CD4-positive, alpha-beta T cell treated with Interleukin-15 for 4 hours (primary cell): ENCODE data around the gene CHTOP.
"Not testable (repeated sequence)": the region's sequence is repeated elsewhere in the genome, so short reads cannot be mapped to it uniquely, and the experiment has no call there.

Experiments
- DNase-seq: peaks from one replicate; pipeline ENCODE4 v3.0.0-alpha.2; 2020; ENCODE audit warnings: low spot score

Gene CHTOP, protein sequence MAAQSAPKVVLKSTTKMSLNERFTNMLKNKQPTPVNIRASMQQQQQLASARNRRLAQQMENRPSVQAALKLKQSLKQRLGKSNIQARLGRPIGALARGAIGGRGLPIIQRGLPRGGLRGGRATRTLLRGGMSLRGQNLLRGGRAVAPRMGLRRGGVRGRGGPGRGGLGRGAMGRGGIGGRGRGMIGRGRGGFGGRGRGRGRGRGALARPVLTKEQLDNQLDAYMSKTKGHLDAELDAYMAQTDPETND

DNA sequence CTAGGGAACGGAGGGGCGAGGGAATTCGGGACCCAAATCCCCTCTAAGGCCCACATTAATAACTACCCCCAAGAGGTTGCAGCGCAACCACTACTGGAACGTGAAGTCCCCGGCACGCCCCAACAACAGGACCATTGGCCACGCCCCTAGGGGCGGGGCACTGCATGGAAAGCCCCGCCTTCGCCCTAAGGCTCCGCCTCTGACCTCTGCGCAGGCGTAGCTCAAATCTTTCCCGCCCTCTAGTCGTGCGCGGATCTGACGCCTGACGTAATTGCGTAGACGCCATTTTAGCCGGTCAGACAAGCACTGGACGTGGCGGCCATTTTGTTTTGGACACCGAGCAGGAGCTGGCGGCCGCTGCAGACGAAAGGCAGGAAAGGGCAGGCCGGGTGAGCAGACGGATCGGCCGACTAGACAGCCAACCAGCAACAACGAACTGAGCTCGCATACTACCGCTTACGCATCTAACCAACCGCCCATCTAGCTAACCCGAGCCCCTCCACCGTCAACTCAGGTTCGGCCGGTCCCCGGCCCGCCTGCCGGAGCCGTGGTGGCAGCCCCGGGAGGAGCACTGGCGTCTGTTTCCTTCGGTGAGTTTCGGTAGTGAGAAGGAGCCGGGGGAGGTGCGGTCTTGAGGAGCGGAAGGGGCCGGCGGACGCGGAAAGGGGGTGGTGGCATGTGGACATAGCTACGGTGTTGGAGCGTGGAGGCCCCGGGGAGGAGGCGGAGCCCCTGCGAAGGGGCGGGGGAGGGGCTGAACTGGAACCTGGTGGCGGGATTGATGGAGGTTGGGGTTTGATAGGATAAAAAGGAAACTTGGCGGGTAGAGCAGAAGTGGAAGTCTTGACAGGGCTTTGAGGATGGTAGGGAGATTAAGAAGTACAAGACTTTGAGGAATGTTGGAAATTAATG, at the start of gene CHTOP:
CHTOP (plus strand) TSS at position 313 of the 912 bp plus-strand sequence. CDS start 2,523 bp downstream, outside the sequence.
- DNase-seq = peak; percentile 95

DNA sequence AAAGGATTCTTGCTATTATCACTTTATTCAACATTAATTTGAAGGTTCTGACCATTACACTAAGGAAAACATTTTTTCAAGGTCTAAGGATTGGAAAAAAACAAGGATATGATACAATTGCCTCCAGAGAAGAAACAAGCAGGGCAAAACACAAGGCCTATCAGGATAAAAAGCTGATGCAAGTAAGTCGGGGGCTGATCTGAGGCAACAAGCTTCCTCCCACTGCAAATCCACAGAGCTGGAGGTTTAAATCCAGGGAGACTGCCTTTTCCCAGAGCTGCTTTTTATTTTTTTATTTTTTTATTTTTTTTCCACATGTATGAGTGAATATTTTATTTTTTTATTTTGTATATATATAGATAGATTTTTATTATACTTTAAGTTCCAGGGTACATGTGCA, 48.9 kb upstream of the CHTOP start:
- DNase-seq = no peak

DNA sequence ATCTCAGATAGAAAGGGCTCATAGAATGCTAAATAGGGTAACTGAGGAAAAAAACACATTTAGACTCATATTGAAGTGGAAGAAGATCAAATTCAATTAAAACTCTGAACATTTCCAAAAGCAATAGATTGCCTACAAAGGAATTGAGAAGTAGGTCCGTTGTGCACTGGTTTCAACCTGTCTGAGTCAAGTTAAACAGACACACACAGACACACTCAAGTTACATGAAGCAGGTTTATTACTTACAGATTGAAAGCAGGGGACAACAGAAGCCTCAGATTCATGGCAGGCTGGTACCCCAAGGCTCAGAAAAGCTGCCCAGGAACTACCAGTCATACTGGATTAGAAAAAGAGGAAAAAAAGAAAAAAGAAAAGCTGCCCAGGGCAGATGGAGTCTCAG, 47.5 kb upstream of the CHTOP start:
- DNase-seq = no peak

DNA sequence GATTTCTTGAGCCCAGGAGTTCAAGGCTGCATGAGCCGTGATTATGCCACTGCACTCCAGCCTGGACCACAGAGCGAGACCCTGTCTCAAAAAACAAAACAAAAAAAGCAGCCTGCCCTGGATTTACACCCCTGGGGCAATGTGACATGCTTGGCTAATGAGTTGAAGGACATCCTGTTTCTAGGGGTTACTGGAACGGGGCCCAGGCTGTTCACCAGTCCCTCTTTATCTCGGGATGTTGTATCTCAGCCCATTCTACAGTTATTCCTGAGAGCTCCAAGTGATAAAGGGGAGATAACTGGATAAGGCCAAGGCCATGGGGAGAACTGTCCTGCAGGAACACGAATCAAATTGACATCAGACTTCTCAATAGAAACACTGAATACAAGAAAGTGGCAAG, 46.6 kb upstream of the CHTOP start:
- no peak for DNase-seq

DNA sequence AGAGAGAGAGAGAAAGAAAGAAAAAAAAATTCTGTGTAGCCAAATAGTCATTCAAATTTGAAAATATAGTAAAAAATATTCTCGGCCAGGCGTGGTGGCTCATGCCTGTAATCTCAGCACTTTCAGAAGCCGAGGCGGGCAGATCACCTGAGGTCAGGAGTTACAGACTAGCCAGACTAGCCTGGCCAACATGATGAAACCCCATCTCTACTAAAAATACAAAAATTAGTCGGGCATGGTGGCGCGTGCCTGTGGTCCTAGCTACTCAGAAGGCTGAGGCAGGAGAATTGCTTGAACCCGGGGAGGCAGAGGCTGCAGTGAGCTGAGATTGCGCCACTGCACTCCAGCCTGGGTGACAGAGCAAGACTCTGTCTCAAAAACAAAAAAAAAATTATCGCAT, 45.8 kb upstream of the CHTOP start:
- DNase-seq = not testable (repeated sequence)

DNA sequence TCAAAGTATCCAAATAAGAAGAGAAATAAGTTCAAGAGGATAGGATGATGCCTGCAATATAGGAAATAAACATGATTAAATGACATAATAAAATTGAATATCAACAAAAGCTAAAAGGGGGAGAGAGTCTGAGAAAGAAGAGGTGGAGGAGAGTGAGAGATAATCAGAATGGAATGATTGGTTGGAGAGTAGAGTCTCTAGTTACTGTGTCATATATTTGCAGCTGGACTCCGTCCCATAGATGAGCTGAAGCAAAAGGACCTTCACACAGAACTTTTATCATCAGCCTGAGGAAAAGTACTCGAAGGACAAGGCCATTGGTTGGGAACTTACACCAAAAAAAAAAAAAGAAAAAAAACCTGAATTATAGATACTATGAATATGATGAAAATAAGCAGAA, 45.4 kb upstream of the CHTOP start:
- no peak for DNase-seq

DNA sequence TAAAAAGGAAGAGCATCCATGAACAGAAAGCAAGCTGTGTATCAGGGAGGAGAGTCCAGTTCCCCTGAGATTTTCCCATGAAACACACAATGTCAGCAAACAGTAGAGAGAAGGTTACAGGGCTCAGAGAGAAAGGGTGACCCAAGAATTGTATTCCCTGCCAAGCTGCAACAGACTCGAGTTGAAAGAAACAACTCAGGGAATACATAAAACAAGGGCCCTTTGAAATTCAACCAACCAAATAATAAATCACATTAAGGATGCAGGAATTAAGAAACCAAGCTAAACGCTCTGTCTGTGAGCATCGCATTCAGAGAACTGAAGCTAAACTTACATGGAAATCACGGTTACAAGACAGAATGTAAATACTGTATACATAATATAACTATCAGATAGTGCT, 41.1 kb upstream of the CHTOP start:
- no peak for DNase-seq

DNA sequence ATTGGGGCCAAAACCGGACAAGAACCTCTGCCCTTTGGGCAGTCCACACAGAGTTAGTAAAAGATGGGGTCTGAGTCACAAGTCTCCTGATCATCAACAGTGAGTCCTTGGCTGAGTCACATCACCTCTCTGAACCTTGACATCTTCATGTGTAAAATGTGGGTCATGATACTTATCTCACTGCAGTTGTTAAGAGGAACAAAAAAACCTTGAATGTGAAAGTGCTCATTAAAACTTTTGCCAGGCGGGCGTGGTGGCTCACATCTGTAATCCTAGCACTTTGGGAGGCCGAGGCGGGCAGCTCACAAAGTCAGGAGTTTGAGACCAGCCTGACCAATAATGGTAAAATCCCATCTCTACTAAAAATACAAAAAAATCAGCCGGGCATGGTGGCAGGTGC, 36.7 kb upstream of the CHTOP start:
- DNase-seq = peak; percentile 10

DNA sequence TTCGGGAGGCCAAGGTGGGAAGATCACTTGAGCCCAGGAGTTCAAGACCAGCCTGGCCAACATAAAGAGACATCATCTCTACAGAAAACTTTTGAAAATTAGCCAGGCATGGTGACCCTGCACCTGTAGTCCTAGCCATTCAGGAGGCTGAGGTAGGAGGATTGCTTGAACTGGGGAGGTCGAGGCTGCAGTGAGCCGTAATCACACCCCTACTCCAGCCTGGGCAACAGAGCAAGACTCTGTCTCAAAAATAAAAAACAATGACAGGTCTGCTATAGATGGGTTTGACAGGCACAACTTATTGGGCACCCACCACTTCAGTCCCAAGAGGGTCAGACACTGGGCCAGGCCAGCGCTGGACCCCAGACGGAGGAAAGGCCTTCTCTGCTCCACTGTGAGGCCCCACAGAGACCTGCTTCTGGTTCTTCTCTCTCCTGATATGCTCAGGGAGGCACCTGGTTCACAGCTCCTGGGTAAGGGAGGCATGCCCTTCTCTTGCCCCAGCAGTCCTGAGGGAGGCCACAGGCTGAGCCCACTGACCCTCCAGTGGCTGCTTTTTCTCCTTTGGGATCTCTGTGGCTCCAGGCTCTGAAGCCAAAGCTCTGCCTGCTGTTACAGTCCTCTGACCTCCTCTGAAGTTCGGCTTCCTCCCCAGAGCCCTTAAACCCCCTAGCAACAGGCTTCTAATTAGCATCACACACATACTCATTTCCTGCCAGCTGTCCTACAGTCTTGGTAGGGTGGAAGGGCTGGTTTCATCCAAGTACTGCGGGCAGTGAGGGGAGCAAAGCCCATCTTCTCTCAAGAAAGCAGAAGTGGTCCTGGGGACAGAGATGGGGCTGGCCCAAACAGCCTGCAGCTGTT, 35.3 kb upstream of the CHTOP start:
- peak; percentile 7 for DNase-seq

DNA sequence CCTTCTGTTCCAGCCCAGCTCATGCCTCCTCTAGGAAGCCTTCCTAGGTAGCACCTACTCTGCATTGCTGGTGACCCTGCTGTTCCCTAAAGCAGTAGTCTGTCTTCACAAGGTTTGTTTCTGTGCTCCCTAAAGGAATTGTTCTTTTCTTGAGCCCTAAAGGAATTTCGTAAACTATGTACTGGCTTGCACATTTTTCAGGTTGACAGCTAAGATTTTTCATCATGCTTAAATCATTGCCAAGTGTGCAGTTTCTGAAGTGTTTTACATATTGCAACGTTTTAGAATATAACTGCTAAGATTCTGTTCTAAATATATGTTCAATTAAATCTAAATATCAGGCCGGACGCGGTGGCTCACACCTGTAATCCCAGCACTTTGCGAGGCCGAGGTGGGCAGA, 34.0 kb upstream of the CHTOP start:
- no peak for DNase-seq

DNA sequence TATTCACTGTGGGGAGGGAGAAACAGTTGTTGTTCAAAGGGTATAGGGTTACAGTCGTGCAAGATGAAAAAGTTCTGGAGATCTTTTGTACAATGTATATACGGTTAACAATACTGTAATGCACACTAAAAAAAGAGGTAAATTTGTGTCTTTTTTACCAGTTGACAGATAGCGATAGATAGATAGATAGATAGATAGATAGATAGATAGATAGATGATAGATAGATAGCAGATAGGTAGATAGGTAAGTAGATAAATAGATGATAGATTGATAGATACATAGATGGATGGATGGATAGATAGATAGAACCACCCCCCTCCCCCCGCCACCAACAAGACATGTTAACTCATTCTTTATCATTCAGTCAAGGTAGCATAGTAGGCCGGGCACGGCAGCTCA, 31.1 kb upstream of the CHTOP start:
- DNase-seq = no peak

DNA sequence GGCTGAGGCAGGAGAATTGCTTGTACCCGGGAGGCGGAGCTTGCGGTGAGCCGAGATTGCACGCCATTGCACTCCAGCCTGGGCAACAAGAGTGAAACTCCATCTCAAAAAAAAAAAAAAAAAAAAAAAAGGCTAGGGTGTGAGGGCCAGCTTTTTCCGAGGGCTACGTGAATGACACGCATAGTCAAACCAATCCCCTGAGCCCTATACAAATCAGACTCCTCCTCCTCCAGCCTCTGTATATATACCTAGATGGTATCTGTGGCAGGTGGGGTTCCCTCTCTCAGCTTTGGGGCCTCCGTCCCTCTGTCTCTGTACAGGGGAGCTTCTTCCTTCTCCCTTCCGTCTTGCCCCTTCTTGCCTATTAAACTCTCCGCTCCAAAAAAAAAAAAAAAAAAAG, 27.7 kb upstream of the CHTOP start:
- no peak for DNase-seq

DNA sequence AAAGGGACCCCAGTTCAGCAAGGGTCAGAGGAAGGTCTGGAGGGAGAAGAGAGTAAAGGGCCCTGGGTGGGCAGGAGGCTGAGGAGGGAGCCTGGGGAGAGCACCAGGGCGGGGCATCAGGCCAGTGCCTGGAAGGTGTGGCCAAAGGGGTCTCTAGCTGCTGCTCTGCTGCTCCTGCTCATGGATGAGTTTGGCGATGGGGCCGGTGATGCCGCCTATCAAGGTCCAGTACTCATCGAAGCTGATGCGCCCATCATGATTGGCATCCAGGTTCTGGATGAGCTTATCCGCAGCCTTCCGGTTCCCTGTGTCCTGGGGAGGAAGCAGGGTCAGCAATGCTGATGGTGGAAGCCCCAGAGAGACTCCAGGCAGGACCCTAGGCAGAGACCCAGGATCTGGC, 26.5 kb upstream of the CHTOP start:
- no peak for DNase-seq

DNA sequence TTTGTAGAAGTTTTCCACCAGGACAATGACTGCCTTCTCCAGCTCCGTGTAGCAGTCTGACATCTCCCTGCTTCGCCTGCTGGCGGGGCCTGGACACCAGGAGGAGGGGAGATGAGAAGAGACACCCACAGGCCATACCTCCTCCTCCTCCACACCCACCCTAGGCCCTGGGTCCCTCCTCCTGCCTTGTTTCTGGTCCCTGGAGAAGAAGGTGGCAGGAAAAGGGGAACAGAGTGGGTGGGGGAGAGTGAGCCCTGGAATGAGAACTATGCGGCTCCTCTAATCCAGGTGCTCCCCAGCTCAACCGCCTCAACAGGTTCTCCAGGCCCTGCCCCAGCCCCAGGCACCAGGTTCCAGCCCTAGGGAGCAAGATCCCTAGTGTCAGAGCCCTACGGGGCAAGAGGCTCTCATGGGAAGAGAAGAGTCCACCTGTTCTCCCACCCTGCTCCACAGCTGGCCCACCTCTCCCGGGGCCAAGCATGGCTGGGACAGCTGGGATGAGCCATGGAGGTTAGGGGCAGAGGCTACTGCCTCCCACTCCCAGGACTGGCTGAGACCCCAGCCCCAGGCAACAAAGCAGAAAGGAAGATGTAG, 25.7 kb upstream of the CHTOP start:
- no peak for DNase-seq

DNA sequence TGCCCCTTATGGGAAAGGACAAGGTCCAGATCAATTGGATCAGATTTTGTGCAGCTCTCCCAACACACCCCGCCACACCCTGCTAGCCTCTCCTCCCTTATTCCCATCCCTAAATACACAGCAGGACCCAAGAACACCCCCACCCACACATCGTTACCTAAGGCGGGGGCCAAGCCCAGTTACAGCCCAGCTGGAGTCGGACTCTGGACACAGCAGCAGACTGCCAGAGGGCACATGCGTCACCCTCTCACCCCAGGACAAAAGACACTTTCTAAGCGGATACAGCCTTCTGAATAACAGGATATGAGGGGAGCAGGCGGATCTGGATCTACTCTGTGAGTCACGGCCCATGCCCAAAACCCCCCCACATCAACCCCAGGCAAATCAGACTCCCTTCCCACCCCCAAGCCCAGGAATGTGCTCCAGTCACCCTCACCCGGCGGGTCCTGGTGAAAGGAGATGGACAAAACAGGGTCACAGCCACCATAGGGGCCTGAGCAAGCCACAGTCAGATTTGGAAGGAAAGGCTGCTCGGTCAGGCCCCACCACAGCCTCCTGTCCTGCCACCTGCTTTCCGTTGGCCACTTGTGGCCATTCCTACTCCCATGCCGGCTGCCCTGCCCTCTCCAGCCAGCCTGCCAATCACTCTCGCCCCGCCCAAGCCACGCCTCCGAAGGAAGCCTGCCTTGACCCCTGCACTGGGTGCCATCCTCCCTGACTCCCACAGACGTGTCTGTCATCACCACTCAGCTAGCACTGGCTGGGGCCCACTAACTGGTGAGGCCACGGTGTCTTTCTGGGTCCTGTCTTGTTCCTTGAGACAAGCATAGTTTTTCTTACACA, 24.9 kb upstream of the CHTOP start:
- DNase-seq = no peak

DNA sequence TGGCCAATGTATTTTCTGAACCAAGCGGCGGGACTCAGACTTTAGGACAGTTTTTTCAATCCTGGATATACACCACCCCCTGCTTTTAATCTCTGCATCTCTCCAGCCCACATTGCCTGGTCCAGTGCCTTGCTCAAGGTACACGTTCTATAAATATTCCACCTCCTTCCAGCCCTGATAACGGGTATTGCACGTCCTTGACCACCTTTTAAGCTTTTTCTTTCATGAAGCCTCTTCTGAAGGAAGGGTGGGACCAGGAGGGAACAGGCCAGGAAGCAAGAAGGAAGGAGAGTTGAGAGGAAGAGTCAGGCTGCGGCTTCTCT, 24.3 kb upstream of the CHTOP start:
- DNase-seq = no peak

DNA sequence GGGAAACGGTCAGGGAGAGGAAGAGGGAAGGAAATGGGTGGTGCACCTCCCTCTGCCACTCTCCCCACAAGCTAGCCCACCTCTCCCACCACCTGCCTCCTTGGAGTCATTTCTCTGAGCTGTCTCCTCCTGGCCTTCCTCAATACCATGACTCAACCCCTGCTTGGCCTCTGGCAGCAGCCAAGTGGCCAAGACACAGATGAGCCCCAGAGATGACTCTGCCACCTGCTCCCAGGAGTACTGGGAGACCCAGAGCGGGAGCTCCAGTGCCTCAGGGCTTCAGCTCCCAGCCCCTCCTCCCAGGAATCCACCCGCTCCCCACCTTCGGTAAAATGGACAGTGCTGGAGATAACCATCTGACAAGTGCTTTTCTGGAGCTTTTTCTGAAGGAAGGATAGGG, 23.5 kb upstream of the CHTOP start:
- no peak for DNase-seq

DNA sequence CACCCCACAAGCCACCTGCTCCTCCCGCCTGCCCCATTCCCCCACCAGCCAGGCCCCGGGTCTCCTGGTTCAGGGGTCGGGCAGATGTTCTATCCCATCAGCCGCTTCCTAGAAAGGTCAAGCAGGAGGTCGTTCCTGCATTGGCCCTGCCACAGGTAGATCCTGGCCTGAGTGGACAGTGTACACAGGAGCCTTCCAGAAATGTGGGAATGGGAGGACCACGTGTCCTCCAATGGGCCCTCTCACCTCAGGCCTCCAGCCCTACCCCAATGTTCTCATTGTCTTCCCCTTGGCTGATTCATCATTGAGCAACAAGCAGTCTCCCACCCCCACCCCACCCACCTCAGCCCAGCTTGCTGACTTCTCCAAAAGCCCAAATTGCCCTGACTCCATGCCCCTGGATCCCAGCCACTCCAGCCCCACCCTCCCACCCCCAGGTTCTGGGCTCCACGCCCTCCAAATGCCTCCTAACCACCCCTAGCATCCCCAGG, 23.0 kb upstream of the CHTOP start:
- no peak for DNase-seq

DNA sequence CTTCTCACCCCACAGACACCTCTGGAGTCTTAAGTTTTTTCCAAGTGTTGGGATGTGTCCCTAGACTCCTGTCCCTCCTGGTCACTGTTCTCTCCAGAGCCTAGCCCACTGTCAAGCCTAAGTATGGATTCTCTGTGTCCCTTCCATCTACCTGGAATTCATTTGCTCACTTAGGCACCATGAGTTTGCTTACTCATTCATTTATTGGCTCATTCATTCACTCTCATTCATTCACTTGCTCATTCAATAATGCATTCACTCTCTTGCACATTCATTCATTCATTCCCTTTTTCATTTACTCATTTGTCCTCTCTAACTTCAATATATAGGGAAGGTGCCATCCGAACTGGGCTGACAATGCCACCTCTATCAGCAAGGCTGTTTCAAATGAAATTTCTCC, 22.5 kb upstream of the CHTOP start:
- DNase-seq = no peak

DNA sequence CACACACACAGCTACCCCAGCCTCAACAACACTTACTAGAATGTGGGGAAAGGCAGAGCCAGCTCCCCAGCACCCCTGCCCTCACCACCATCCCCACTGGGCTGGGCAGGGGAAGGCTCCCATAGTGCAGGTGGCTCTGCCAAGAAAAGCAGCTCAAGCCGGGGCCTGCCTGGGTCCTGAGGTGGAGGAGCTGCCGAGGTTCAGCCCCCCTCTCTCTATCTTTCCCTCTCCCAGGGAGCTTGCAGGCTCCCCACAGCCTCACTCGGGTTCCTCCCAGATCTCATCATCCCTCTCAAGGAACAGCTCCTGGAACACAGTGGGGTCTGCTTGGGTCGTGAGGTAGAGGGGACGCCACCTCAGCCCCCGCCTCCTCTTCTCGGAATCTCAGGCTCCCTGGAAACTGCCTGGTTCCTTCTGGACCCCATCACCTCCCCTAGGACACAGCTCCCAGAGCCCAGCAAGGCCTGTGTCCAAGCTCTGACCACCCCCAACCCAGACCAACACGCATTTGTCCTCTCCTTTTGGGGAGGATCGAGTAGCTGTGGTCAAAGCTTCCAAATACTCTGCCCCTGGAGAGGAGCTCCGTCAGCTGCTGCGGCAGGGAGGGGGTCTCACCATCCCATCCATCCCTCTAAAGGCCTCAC, 21.6 kb upstream of the CHTOP start:
- no peak for DNase-seq
